HepG2 (cell line): ENCODE measurements around the gene SBK2. TPM values are rescaled to one million over a fixed set of nuclear protein-coding genes. Genes with fewer than 3 reads are reported as not detected.

ENCODE experiments used
- ATAC-seq: fragments of 200-7000 bp; cut with Tn5 transposase; 3 replicates; pipeline ENCODE4 v1.9.1; 2020; ENCODE audit warnings: mild to moderate bottlenecking, moderate library complexity
- BruUV-seq: library from RNA; stranded (reverse); fragments of 400-500 nt; replicated peaks from 2 replicates; lab custom pipeline; 2021; lab: Mats Ljungman, UMichigan
- CTCF ChIA-PET: fragments of 300-600 bp; formaldehyde crosslinking; extraction: SDS; loops from one replicate; lab custom pipeline; 2021; ENCODE audit warnings: low total read pairs, inconsistent platforms, low intra/inter-chr PET ratio; lab: Yijun Ruan, JAX
- POLR2A ChIA-PET: fragments of 350-600 bp; sonication (Branson Sonifier 250); formaldehyde crosslinking; loops from one replicate; lab custom pipeline; 2020; ENCODE audit warnings: antibody characterized with exemption, inconsistent platforms; lab: Yijun Ruan, JAX
- DNase-seq: peaks from one replicate; pipeline ENCODE4 v3.0.0-alpha.2; 2015; ENCODE audit warnings: low spot score
- FAIRE-seq: peaks from 3 replicates; lab custom pipeline; 2011; peaks lifted over from hg19 to GRCh38; lab: Jason Lieb, UNC
- H2AFZ ChIP-seq: one replicate; pipeline ENCODE4 v1.6.1; 2011; ENCODE audit warnings: low read length, inconsistent platforms
- H3K27ac ChIP-seq: fragments of 300-600 bp; 3 replicates; pipeline ENCODE4 v1.8.0; 2011; ENCODE audit warnings: mixed run types, mild to moderate bottlenecking, mixed read lengths, low read length, inconsistent platforms; ENCODE audit not compliant: insufficient read depth; ENCODE audit errors: extremely low read length
- H3K27me3 ChIP-seq, 2 experiments: fragments of 200-600 bp in 1 of 2; 2 replicates in 1 of 2; 3 replicates in 1 of 2; pipeline versions ENCODE4 v1.6.0 to v1.8.0; 2011; ENCODE audit warnings: low read length in 2 of 2, mild to moderate bottlenecking in 2 of 2, moderate library complexity in 2 of 2, inconsistent platforms in 1 of 2; ENCODE audit not compliant: insufficient read depth in 2 of 2, control insufficient read depth in 1 of 2
- H3K36me3 ChIP-seq, 2 experiments: fragments of 200-600 bp in 1 of 2; replicated peaks in 1 of 2; 2 replicates in 1 of 2; 3 replicates in 1 of 2; pipeline versions ENCODE4 v1.5.1 to v1.8.0; 2011; ENCODE audit warnings: low read length in 2 of 2, inconsistent platforms in 1 of 2; ENCODE audit not compliant: insufficient read depth in 2 of 2, control insufficient read depth in 1 of 2
- H3K4me1 ChIP-seq: 2 replicates; pipeline ENCODE4 v1.5.1; 2012; ENCODE audit warnings: low read length, inconsistent platforms; ENCODE audit not compliant: insufficient read depth
- H3K4me2 ChIP-seq: 2 replicates; pipeline ENCODE4 v1.6.0; 2011; ENCODE audit warnings: low read depth, low read length, inconsistent platforms
- H3K4me3 ChIP-seq, 3 experiments: fragments of 200-600 bp in 1 of 3; sonication (generic), shearing (Covaris generic) in 1 of 3; replicated peaks in 1 of 3; 2 replicates each; pipeline ENCODE4 v1.5.1; 2011 to 2016; ENCODE audit warnings: low read length in 3 of 3, inconsistent platforms in 2 of 3, low read depth in 2 of 3, mild to moderate bottlenecking in 2 of 3, control low read depth in 1 of 3, mixed read lengths in 1 of 3; ENCODE audit not compliant: insufficient read depth in 1 of 3
- H3K79me2 ChIP-seq: one replicate; pipeline ENCODE4 v1.6.1; 2011; ENCODE audit warnings: low read length, inconsistent platforms; ENCODE audit not compliant: insufficient read depth
- H3K9ac ChIP-seq: 2 replicates; pipeline ENCODE4 v1.6.0; 2011; ENCODE audit warnings: mild to moderate bottlenecking, low read depth, low read length, inconsistent platforms; ENCODE audit not compliant: insufficient read depth
- H3K9me3 ChIP-seq: 2 replicates; pipeline ENCODE4 v1.5.1; 2012; ENCODE audit warnings: mild to moderate bottlenecking, low read length
- H4K20me1 ChIP-seq: 2 replicates; pipeline ENCODE4 v1.6.0; 2011; ENCODE audit warnings: inconsistent platforms, mild to moderate bottlenecking, low read length, moderate library complexity; ENCODE audit not compliant: insufficient read depth
- AGO2 ChIP-seq: fragments of 200-400 bp; formaldehyde crosslinking; optimal IDR thresholded peaks from 2 replicates; pipeline ENCODE3; 2017; ENCODE audit warnings: mild to moderate bottlenecking, low read depth, low read length, moderate library complexity
- RBAK ChIP-seq: sonication (generic); formaldehyde crosslinking; IDR thresholded peaks from 2 replicates; pipeline ENCODE4 v1.5.1; 2020; ENCODE audit warnings: mild to moderate bottlenecking, missing genetic modification reagents
- RBFOX2 ChIP-seq: fragments of 200-400 bp; formaldehyde crosslinking; IDR thresholded peaks from 2 replicates; pipeline ENCODE4 v1.6.1; 2017; ENCODE audit warnings: low read depth, mild to moderate bottlenecking, low read length
- SIX1 ChIP-seq: sonication (generic); formaldehyde crosslinking; IDR thresholded peaks from 2 replicates; pipeline ENCODE4 v1.4.0; 2020; ENCODE audit warnings: missing genetic modification reagents, borderline replicate concordance
- STAT5B ChIP-seq: sonication (generic); formaldehyde crosslinking; IDR thresholded peaks from 2 replicates; pipeline ENCODE4 v1.4.0; 2020; ENCODE audit warnings: missing genetic modification reagents
- ZFAT ChIP-seq: sonication (generic); formaldehyde crosslinking; conservative IDR thresholded peaks from 2 replicates; pipeline ENCODE4 v1.8.1; 2023; ENCODE audit warnings: missing genetic modification reagents, inconsistent platforms
- ZNF317 ChIP-seq: sonication (generic); formaldehyde crosslinking; IDR thresholded peaks from 2 replicates; pipeline ENCODE4 v1.5.0; 2020; ENCODE audit warnings: mild to moderate bottlenecking, missing genetic modification reagents
- ZNF468 ChIP-seq: sonication (generic); formaldehyde crosslinking; IDR thresholded peaks from 2 replicates; pipeline ENCODE4 v1.8.0; 2022; ENCODE audit warnings: mild to moderate bottlenecking, moderate library complexity, missing genetic modification reagents
- ZNF557 ChIP-seq: sonication (generic); formaldehyde crosslinking; IDR thresholded peaks from 2 replicates; pipeline ENCODE4 v1.4.0; 2020; ENCODE audit warnings: missing genetic modification reagents
- WGBS: methylation state at CpG from one replicate; pipeline ENCODE4 v1.1.6; 2017; ENCODE audit warnings: low lambda C conversion rate; 5-methylcytosine and 5-hydroxymethylcytosine counted together
- in situ Hi-C: cut with HindIII; loops from 2 replicates; pipeline ENCODE4 v1.10.0; 2017; ENCODE audit warnings: low pct_unique_long_range_greater_than_20kb; ENCODE audit not compliant: extremely low pct_ligation_motif_present
- intact Hi-C: fragments of 100-400 bp; cut with micrococcal nuclease; formaldehyde crosslinking; loops from one replicate; pipeline ENCODE4 v1.10.0; 2022; ENCODE audit not compliant: unreplicated experiment
- polyA plus RNA-seq, 8 experiments: library from polyadenylated mRNA; depleted of rRNA in 3 of 8; stranded (reverse) in 7 of 8; unstranded in 1 of 8; fragments of >200 nt; fragmentation: Illumina TruSeq in 4 of 8; extraction: Trizol in 4 of 8; gene quantifications; 2 replicates each; pipeline versions ENCODE4 v1.2.1 to v1.2.3, GENCODE V29; 2011 to 2016; ENCODE audit warnings: low read depth in 4 of 8, missing spikeins in 1 of 8, mixed read lengths in 1 of 8; ENCODE audit not compliant: insufficient read depth in 1 of 8
- total RNA-seq, 5 experiments: library from RNA; depleted of rRNA; stranded (reverse); fragments of >200 nt; fragmentation: Illumina TruSeq; extraction: Trizol; gene quantifications; 2 replicates each; pipeline ENCODE4 v1.2.3, GENCODE V29; 2016; ENCODE audit warnings: low read depth in 1 of 5
- TF ChIP-seq, protein P1 (sequence below): sonication (generic); formaldehyde crosslinking; IDR thresholded peaks from 2 replicates; pipeline ENCODE4 v1.4.0; 2020; ENCODE audit warnings: missing genetic modification reagents, borderline replicate concordance
- TF ChIP-seq, protein P2 (sequence below): IDR thresholded peaks from 2 replicates; pipeline ENCODE4 v1.6.1; 2012; ENCODE audit warnings: inconsistent platforms
- TF ChIP-seq, protein P3 (sequence below): sonication (generic); formaldehyde crosslinking; IDR thresholded peaks from 2 replicates; pipeline ENCODE4 v1.5.1; 2020; ENCODE audit warnings: missing genetic modification reagents, mild to moderate bottlenecking, borderline replicate concordance
- TF ChIP-seq, protein P4 (sequence below): sonication (generic); formaldehyde crosslinking; IDR thresholded peaks from 2 replicates; pipeline ENCODE4 v1.5.0; 2020; ENCODE audit warnings: missing genetic modification reagents

The SBK2 gene
- total and polyA plus RNA-seq, 2 of the 13 experiments (the other 11 are each of a cell fraction or from before 2014, with no cell fraction given): 0.24 TPM; not detected in 1

DNA sequence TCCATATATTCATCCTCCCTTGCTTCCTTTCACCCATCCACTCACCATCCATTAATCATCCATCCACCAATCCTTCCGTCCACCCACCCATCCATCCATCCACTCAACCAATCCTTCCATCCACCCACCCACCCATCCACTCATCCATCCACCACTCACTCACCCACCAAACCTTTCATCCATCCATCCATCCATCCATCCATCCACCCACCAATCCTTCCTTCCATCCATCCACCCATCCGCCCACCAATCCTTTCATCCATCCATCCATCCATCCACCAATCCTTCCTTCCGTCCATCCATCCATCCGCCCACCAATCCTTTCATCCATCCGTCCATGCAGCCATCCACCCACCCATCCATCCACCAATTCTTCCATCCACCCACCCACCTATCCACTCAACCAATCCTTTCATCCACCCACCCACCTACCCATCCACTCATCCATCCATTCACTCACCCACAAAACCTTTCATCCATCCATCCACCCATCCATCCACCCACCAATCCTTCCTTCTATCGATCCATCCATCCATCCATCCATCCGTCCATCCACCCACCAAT lies 5.4 kb upstream of the SBK2 start:
- WGBS: 65% methylated on average over 7 of the region's 7 CpGs

DNA sequence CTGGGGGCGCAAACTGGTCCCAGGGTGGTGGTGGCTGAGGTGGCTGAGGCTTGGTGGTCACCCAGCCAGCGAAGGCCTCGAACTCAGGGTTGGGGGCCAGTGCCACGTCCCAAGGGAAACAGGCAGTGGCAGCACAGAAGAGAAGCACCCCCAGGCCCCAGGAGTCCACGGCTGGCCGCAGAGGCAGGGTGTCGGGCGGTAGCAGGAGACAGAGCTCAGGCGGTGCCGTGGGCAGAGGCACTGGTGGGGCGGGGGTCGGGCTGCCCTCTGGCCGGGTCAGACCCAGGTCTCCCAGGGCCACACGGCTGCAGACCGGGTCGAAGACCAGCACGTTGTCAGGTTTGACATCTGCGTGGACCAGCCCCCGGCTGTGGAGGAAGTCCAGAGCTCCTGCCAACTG lies 4.2 kb upstream of the SBK2 start:
- POLR2A ChIA-PET: interaction anchor here (1.1 kb wide), 1 partner anchor 9 kb away, joined by 3 read pairs; no protein-coding TSS in a partner anchor
- DNase-seq (no peak), ATAC-seq (no peak), FAIRE-seq (no peak)
- intact Hi-C loops: no loop called here
- no peaks in the 10 kb centered on the region; a peak in 2 of 5 replicates for H3K27me3 ChIP-seq
- H3K9ac ChIP-seq: no peak overlapping the region
- no TSS peak for BruUV-seq
- WGBS: no CpG with 5 or more reads among the region's 19 CpGs
- no peaks in the 10 kb centered on the region for H3K79me2 ChIP-seq
- in situ Hi-C loops: no loop called here
- CTCF ChIA-PET: no interaction called here
- H2AFZ ChIP-seq: no peak overlapping the region
- no peaks in the 10 kb centered on the region for H3K9me3 ChIP-seq
- no peak overlapping the region for H3K4me2 ChIP-seq
- no peaks in the 10 kb centered on the region for H4K20me1 ChIP-seq
- H3K36me3 ChIP-seq: no peaks in the 10 kb centered on the region
- peaks cover 40% of the 10 kb centered on the region for H3K4me1 ChIP-seq
- no peak overlapping the region for H3K27ac ChIP-seq
- no peak overlapping the region for H3K4me3 ChIP-seq
- no peak for TF ChIP-seq STAT5B (CRISPR knock-in tag)
- no peak for TF ChIP-seq SIX1 (CRISPR knock-in tag)
- peak; percentile 40; the same call in 1 of the 2 replicates for TF ChIP-seq RBFOX2
- TF ChIP-seq ZFAT (CRISPR knock-in tag): no peak
- TF ChIP-seq, protein P1, sequence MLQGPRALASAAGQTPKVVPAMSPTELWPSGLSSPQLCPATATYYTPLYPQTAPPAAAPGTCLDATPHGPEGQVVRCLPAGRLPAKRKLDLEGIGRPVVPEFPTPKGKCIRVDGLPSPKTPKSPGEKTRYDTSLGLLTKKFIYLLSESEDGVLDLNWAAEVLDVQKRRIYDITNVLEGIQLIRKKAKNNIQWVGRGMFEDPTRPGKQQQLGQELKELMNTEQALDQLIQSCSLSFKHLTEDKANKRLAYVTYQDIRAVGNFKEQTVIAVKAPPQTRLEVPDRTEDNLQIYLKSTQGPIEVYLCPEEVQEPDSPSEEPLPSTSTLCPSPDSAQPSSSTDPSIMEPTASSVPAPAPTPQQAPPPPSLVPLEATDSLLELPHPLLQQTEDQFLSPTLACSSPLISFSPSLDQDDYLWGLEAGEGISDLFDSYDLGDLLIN (CRISPR knock-in tag): no peak
- TF ChIP-seq, protein P2, sequence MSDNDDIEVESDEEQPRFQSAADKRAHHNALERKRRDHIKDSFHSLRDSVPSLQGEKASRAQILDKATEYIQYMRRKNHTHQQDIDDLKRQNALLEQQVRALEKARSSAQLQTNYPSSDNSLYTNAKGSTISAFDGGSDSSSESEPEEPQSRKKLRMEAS: no peak
- TF ChIP-seq, protein P3, sequence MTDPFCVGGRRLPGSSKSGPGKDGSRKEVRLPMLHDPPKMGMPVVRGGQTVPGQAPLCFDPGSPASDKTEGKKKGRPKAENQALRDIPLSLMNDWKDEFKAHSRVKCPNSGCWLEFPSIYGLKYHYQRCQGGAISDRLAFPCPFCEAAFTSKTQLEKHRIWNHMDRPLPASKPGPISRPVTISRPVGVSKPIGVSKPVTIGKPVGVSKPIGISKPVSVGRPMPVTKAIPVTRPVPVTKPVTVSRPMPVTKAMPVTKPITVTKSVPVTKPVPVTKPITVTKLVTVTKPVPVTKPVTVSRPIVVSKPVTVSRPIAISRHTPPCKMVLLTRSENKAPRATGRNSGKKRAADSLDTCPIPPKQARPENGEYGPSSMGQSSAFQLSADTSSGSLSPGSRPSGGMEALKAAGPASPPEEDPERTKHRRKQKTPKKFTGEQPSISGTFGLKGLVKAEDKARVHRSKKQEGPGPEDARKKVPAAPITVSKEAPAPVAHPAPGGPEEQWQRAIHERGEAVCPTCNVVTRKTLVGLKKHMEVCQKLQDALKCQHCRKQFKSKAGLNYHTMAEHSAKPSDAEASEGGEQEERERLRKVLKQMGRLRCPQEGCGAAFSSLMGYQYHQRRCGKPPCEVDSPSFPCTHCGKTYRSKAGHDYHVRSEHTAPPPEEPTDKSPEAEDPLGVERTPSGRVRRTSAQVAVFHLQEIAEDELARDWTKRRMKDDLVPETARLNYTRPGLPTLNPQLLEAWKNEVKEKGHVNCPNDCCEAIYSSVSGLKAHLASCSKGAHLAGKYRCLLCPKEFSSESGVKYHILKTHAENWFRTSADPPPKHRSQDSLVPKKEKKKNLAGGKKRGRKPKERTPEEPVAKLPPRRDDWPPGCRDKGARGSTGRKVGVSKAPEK (CRISPR knock-in tag): no peak
- TF ChIP-seq AGO2: peak; percentile 44

More for the DNA sequence above, 5.4 kb upstream of the SBK2 start:
- no peak overlapping the region for H2AFZ ChIP-seq
- CTCF ChIA-PET: no interaction called here
- no peak for ATAC-seq
- no peak overlapping the region for H3K4me2 ChIP-seq
- DNase-seq: no peak
- no peak overlapping the region for H3K27ac ChIP-seq
- no peaks in the 10 kb centered on the region for H3K36me3 ChIP-seq
- no peak overlapping the region for H3K4me3 ChIP-seq
- no TSS peak for BruUV-seq
- no peaks in the 10 kb centered on the region for H4K20me1 ChIP-seq
- no peaks in the 10 kb centered on the region for H3K9me3 ChIP-seq
- intact Hi-C loops: no loop called here
- peaks cover 40% of the 10 kb centered on the region for H3K4me1 ChIP-seq
- no peak for FAIRE-seq
- POLR2A ChIA-PET: no interaction called here
- H3K79me2 ChIP-seq: no peaks in the 10 kb centered on the region
- TF ChIP-seq ZNF557 (CRISPR knock-in tag): no peak
- no peak for TF ChIP-seq RBAK (CRISPR knock-in tag)
- no peak for TF ChIP-seq ZNF468 (CRISPR knock-in tag)
- TF ChIP-seq ZNF317 (CRISPR knock-in tag): no peak
- TF ChIP-seq, protein P4, sequence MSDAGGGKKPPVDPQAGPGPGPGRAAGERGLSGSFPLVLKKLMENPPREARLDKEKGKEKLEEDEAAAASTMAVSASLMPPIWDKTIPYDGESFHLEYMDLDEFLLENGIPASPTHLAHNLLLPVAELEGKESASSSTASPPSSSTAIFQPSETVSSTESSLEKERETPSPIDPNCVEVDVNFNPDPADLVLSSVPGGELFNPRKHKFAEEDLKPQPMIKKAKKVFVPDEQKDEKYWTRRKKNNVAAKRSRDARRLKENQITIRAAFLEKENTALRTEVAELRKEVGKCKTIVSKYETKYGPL (CRISPR knock-in tag): no peak
- in situ Hi-C loops: no loop called here
- H3K9ac ChIP-seq: no peak overlapping the region
- no peaks in the 10 kb centered on the region; a peak in 2 of 5 replicates for H3K27me3 ChIP-seq
